Ascending aorta (tissue), 2 donors: Measurements from ENCODE around the gene SMR3B. TPM values are rescaled to one million over a fixed set of nuclear protein-coding genes. Genes with fewer than 3 reads are reported as not detected.

Experiments used
- DNase-seq, 2 donors: peaks; one replicate each; pipeline ENCODE4 v3.0.0-alpha.2; 2019; ENCODE audit warnings: low spot score in 2 of 2
- H3K27ac ChIP-seq, 2 donors: fragments of 200-600 bp; sonication (generic); one replicate each; pipeline ENCODE4 v1.5.1; 2016 to 2017; ENCODE audit warnings: mild to moderate bottlenecking in 1 of 2
- H3K27me3 ChIP-seq: fragments of 200-600 bp; sonication (generic); one replicate; pipeline ENCODE4 v1.5.1; 2017
- H3K36me3 ChIP-seq, 2 donors: fragments of 200-600 bp; sonication (generic); one replicate each; pipeline ENCODE4 v1.5.1; 2016
- H3K4me1 ChIP-seq, 2 donors: fragments of 200-600 bp; sonication (generic); one replicate each; pipeline ENCODE4 v1.5.1; 2016 to 2017; ENCODE audit warnings: mild to moderate bottlenecking in 1 of 2
- H3K4me3 ChIP-seq, 2 donors: fragments of 200-600 bp; sonication (generic); one replicate each; pipeline ENCODE4 v1.5.1; 2016 to 2017; ENCODE audit warnings: mild to moderate bottlenecking in 1 of 2
- H3K9me3 ChIP-seq, 2 donors: fragments of 200-600 bp; sonication (generic); one replicate each; pipeline ENCODE4 v1.5.1; 2016
- intact Hi-C: fragments of 100-400 bp; cut with DNase I; formaldehyde crosslinking; loops from one replicate; pipeline ENCODE4 v1.15.1; 2023
- total RNA-seq: library from RNA; depleted of rRNA; stranded (reverse); fragments of >200 nt; gene quantifications from one replicate; pipeline ENCODE4 v1.1.0, GENCODE V29; 2016
- TF ChIP-seq, protein P1 (sequence below), 3 experiments: fragments of 200-600 bp in 2 of 3; fragments of 450-650 bp in 1 of 3; sonication (generic) in 2 of 3; IDR thresholded peaks; one replicate each; pipeline ENCODE4 v1.5.1; 2016 to 2019; ENCODE audit warnings: antibody characterized with exemption in 3 of 3, mild to moderate bottlenecking in 1 of 3, moderate library complexity in 1 of 3

SMR3B gene
- total RNA-seq, 1 donor from 2014 or later = not detected

DNA sequence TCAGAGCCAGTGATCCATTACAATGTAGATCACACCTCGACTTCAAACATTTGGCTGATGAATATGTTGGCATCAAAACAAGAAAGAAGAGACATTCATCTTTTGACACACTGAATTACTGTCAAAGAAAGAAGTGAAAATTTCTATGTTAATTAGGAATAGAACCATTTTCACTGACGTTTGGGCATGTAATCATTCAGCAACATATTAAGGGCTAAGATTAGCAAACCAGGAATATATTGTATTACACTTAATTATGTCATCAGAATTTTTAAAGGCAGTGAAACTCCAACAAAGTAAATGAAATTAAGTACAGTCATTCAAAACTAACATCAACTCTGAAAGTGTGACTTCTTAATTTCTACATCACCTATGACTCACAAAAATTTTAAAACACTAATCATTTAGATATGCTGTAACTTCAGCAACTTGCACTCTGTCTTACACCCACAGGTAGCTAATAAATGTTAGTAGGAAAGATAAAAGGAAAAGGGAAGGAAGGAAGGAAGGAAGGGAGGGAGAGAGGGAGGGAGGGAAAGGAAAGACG, 23.7 kb upstream of the SMR3B start:
- TF ChIP-seq, protein P1, sequence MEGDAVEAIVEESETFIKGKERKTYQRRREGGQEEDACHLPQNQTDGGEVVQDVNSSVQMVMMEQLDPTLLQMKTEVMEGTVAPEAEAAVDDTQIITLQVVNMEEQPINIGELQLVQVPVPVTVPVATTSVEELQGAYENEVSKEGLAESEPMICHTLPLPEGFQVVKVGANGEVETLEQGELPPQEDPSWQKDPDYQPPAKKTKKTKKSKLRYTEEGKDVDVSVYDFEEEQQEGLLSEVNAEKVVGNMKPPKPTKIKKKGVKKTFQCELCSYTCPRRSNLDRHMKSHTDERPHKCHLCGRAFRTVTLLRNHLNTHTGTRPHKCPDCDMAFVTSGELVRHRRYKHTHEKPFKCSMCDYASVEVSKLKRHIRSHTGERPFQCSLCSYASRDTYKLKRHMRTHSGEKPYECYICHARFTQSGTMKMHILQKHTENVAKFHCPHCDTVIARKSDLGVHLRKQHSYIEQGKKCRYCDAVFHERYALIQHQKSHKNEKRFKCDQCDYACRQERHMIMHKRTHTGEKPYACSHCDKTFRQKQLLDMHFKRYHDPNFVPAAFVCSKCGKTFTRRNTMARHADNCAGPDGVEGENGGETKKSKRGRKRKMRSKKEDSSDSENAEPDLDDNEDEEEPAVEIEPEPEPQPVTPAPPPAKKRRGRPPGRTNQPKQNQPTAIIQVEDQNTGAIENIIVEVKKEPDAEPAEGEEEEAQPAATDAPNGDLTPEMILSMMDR (IDR thresholded peaks at IDR 0.05) = no peak
- Histone ChIP-seq H3K9me3 (no peaks in the 10 kb centered on the region), H3K4me1 (no peaks in the 10 kb centered on the region), H3K27me3 (no peaks in the 10 kb centered on the region), H3K36me3 (no peaks in the 10 kb centered on the region), H3K27ac (no peak overlapping the region), H3K4me3 (no peak overlapping the region)
- DNase-seq = no peak
- intact Hi-C loops = no loop called here

DNA sequence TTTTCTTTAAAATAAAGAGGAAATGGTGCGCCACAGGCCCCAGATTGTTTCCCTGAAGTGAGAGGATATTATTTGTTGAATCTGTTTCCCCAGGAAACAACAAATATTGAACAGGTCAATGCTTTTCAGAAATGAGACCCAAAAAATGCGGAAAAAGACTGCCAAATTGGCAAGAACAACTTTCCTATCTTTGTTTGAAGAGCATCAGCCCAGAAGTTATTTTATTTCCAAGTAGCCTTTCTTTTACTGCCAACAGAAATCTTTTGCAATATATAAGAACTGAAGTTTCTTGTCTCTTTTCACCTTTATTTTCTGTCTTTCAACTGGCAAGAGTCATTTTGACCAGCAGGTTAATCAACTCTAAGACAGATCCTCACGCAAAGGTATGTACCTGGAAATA, 22.5 kb upstream of the SMR3B start, which contains the start of gene SMR3A:
SMR3A (plus strand) TSS at position 301 of the 400 bp plus-strand sequence. CDS start 1,356 bp downstream, outside the sequence.
- H3K36me3 ChIP-seq = no peaks in the 10 kb centered on the region
- no peaks in the 10 kb centered on the region for H3K27me3 ChIP-seq
- no peak for DNase-seq
- H3K9me3 ChIP-seq = no peaks in the 10 kb centered on the region
- H3K4me1 ChIP-seq = no peaks in the 10 kb centered on the region
- intact Hi-C loops = no loop called here
- H3K4me3 ChIP-seq = no peak within 1 kb of the TSS
- TF ChIP-seq, protein P1 (IDR thresholded peaks at IDR 0.05) = no peak
- H3K27ac ChIP-seq = no peak within 1 kb of the TSS

DNA sequence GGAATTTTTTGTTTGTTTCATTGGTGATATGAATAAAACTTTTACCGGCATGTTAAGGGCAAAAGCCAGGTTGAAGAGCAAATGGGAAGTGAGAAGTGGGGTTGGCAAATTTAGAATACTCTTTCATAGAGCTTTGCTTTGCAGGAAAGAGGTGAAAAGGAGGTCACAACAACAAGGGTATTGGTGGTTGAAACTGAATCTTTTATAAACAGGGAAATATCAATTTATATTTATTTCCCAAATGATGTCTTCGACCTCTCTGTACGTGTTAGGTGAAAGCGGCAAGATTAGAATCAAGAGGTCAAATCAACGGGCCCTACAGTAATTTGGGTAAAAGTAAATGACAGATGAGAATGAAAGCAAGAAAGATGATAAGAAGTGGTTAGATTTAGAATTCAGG, 18.9 kb upstream of the SMR3B start:
- intact Hi-C loops = no loop called here
- Histone ChIP-seq H3K27me3 (no peaks in the 10 kb centered on the region), H3K27ac (no peak overlapping the region), H3K36me3 (no peaks in the 10 kb centered on the region), H3K4me3 (no peak overlapping the region), H3K4me1 (no peaks in the 10 kb centered on the region), H3K9me3 (no peaks in the 10 kb centered on the region)
- TF ChIP-seq, protein P1 (IDR thresholded peaks at IDR 0.05) = no peak
- no peak for DNase-seq

DNA sequence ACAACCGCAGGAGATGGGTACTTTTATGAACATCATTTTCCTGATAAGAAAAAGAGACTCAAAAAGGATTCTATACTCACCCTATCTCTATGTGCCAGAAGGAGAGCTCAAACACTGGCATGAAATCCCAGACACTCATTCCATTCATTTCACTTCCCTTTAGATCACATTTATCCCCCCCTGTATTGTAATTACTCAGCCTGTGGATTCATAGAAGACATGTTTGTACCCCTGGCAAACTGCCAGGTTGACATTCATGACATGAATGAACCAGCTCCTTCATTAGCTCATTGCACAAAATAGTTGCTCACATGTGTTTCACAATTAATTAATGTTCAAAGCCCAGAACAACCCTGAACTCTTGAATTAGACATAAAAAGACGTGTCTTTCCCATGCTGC, 17.5 kb upstream of the SMR3B start:
- H3K27me3 ChIP-seq = no peaks in the 10 kb centered on the region
- no peaks in the 10 kb centered on the region for H3K4me1 ChIP-seq
- intact Hi-C loops = no loop called here

DNA sequence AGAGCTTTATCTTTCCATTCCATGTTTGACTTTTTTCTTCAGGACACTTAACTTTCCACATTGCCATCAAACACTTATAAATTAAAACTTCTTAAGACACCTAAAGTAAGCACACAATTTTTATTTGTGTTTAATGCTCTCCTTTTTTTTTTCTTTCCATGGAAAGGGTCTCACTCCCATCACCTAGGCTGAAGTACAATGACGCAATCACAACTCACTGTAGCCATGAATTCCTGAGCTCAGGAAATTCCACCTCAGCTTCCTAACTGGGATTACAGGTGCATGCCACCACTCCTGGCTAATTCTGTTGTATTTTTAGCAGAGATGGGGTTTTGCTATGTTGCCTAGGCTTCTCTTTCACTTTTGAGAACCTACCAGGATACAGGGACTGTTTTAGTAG, 15.1 kb upstream of the SMR3B start:
- intact Hi-C loops = no loop called here
- Histone ChIP-seq H3K9me3 (no peaks in the 10 kb centered on the region), H3K4me3 (no peak overlapping the region), H3K4me1 (no peaks in the 10 kb centered on the region), H3K27me3 (no peaks in the 10 kb centered on the region), H3K36me3 (no peaks in the 10 kb centered on the region), H3K27ac (no peak overlapping the region)
- TF ChIP-seq, protein P1 (IDR thresholded peaks at IDR 0.05) = no peak
- DNase-seq = no peak

More for the DNA sequence above, 17.5 kb upstream of the SMR3B start:
- Histone ChIP-seq H3K27ac (no peak overlapping the region), H3K9me3 (no peaks in the 10 kb centered on the region), H3K36me3 (no peaks in the 10 kb centered on the region), H3K4me3 (no peak overlapping the region)
- TF ChIP-seq, protein P1 (IDR thresholded peaks at IDR 0.05) = no peak
- DNase-seq = no peak

DNA sequence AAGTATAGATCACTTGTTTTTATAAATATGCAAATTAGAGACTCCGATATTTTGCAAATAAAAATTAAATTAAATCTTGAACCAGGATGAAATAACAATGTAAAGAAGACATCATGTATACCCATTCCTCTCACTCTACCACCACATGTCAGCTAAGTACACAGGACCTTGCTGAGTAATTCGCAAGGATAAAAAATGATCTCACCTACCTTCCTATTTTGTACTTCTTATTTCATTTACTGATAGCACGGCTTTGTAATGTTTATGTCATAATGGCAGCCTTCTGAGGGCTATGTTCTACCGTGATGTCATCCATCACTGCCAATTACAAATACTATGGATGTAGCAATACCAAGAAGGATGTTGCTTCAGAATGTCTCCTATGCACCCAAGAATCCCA, 10.9 kb upstream of the SMR3B start:
- Histone ChIP-seq H3K4me3 (no peak overlapping the region), H3K27ac (no peak overlapping the region), H3K27me3 (no peaks in the 10 kb centered on the region), H3K9me3 (peaks cover 0 to 3% of the 10 kb centered on the region in 2 donors), H3K36me3 (no peaks in the 10 kb centered on the region), H3K4me1 (no peaks in the 10 kb centered on the region)
- DNase-seq = no peak
- intact Hi-C loops = no loop called here
- TF ChIP-seq, protein P1 (IDR thresholded peaks at IDR 0.05) = no peak
